ENCODE data around the gene ENG.
A peak's percentile ranks its signal among the peaks of the same experiment; 100 is the strongest.
"Not testable (repeated sequence)": the region's sequence is repeated elsewhere in the genome, so short reads cannot be mapped to it uniquely, and the experiment has no call there.

ENG gene

GRCh38 chr9:127789179-127789578 is 65.3 kb downstream of the ENG start:
- DNase-seq, result no peak

- no peak for DNase-seq
Measured at GRCh38 chr9:127788337-127789011, 66.0 kb downstream of the ENG start.

GRCh38 chr9:127786773-127787104 is 67.7 kb downstream of the ENG start:
- DNase-seq, result no peak

GRCh38 chr9:127785933-127786772 is 68.3 kb downstream of the ENG start, which contains the start of gene CDK9:
TSS of gene CDK9 (plus strand) at chr9:127786034. CDS start at chr9:127786149, 115 bp downstream.
- DNase-seq, result peak; percentile 62 to 83

- DNase-seq, result peak; percentile 65 to 77
Measured at GRCh38 chr9:127785023-127785932, 69.2 kb downstream of the ENG start.

GRCh38 chr9:127783111-127784008 is 71.1 kb downstream of the ENG start:
- no peak for DNase-seq

- no peak for DNase-seq
Measured at GRCh38 chr9:127781806-127782205, 72.7 kb downstream of the ENG start.

GRCh38 chr9:127780909-127781308 is 73.5 kb downstream of the ENG start:
- not testable (repeated sequence) for DNase-seq

GRCh38 chr9:127780126-127780885 is 74.2 kb downstream of the ENG start:
- DNase-seq, result no peak

- DNase-seq, result no peak
Measured at GRCh38 chr9:127779136-127779981, 75.1 kb downstream of the ENG start.

- no peak for DNase-seq
Measured at GRCh38 chr9:127778280-127779135, 76.0 kb downstream of the ENG start, which contains the start of gene SH2D3C. TSS of gene SH2D3C (minus strand) at chr9:127778666. CDS start at chr9:127778627, 39 bp downstream.

GRCh38 chr9:127777368-127777980 is 77.0 kb downstream of the ENG start:
- DNase-seq, result no peak

- DNase-seq, result no peak
Measured at GRCh38 chr9:127776924-127777289, 77.6 kb downstream of the ENG start.

GRCh38 chr9:127776195-127776923 is 78.1 kb downstream of the ENG start:
- DNase-seq, result no peak

- DNase-seq, result no peak
Measured at GRCh38 chr9:127773981-127774380, 80.5 kb downstream of the ENG start.

- no peak for DNase-seq
Measured at GRCh38 chr9:127773272-127773671, 81.2 kb downstream of the ENG start.

GRCh38 chr9:127772603-127773002 is 81.9 kb downstream of the ENG start:
- DNase-seq, result no peak

GRCh38 chr9:127771570-127772189 is 82.8 kb downstream of the ENG start:
- DNase-seq, result no peak

All from SW 1271 (cell line).